Kidney epithelial cell (primary cell): Measurements from ENCODE around the gene PACS2. TPM values are rescaled to one million over a fixed set of nuclear protein-coding genes. Genes with fewer than 3 reads are reported as not detected.

ENCODE experiments used
- DNase-seq: peaks from one replicate; pipeline ENCODE4 v3.0.0-alpha.2; 2010; ENCODE audit warnings: low read depth
- H3K27me3 ChIP-seq: 2 replicates; pipeline ENCODE4 v1.6.0; 2011; ENCODE audit warnings: low read length; ENCODE audit not compliant: control insufficient read depth, insufficient read depth
- H3K36me3 ChIP-seq: 2 replicates; pipeline ENCODE4 v1.5.1; 2011; ENCODE audit warnings: low read length; ENCODE audit not compliant: control insufficient read depth, insufficient read depth
- H3K4me3 ChIP-seq: 2 replicates; pipeline ENCODE4 v1.5.1; 2011; ENCODE audit warnings: low read depth, mild to moderate bottlenecking, control low read depth, low read length
- total RNA-seq: library from RNA; depleted of rRNA; stranded (reverse); fragments of >200 nt; gene quantifications from 2 replicates; pipeline ENCODE4 v1.2.3, GENCODE V29; 2015
- TF ChIP-seq, protein P1 (sequence below): IDR thresholded peaks from 2 replicates; pipeline ENCODE4 v1.5.1; 2011; ENCODE audit warnings: mild to moderate bottlenecking, moderate library complexity, low read length, control low read depth, inconsistent platforms; ENCODE audit not compliant: insufficient read depth, poor library complexity, severe bottlenecking

Gene PACS2
- total RNA-seq, 1 donor from 2014 or later = 105 TPM

DNA sequence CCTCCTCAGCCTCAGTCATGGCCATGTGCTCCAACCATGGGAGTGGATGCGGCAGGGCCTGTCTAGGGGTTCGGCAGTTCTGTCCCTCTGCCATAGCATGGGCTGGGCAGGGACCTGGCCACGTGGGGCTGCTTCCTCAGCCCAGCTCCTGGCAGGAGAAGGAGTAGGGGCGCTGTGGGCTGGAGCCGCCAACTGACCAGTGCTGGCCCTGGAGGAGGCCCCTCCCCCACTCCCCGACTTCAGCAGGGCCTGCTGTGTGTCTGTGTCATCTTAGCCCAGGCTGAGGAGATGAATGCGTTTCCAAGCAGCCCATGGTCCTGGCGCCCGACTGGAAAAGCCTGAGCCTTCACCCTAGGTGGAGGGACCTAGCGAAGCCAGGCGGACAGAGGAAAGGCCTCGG lies 2.7 kb upstream of the PACS2 start:
- Histone ChIP-seq H3K4me3 (no peak overlapping the region), H3K36me3 (no peaks in the 10 kb centered on the region), H3K27me3 (no peaks in the 10 kb centered on the region)
- TF ChIP-seq, protein P1, sequence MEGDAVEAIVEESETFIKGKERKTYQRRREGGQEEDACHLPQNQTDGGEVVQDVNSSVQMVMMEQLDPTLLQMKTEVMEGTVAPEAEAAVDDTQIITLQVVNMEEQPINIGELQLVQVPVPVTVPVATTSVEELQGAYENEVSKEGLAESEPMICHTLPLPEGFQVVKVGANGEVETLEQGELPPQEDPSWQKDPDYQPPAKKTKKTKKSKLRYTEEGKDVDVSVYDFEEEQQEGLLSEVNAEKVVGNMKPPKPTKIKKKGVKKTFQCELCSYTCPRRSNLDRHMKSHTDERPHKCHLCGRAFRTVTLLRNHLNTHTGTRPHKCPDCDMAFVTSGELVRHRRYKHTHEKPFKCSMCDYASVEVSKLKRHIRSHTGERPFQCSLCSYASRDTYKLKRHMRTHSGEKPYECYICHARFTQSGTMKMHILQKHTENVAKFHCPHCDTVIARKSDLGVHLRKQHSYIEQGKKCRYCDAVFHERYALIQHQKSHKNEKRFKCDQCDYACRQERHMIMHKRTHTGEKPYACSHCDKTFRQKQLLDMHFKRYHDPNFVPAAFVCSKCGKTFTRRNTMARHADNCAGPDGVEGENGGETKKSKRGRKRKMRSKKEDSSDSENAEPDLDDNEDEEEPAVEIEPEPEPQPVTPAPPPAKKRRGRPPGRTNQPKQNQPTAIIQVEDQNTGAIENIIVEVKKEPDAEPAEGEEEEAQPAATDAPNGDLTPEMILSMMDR = no peak
- DNase-seq = no peak

DNA sequence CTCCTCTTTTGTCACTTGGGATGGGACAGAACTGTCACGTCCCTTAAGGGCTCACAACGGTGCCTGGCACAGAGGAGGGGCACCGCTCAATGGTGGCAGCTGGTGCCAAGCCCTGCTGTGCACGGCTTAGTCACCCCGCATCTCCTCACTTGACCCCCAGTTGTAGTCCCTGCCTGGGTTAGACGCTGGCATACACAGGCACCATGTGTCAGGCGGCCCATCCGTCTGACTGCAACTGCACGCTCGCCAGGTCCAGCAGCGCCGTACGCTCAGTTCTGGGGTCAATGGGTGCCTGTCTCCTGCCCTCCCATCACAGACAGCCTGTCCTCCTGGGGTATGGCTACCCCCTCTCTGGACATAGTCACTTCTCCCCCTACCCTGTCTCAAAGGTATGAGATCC lies 1.6 kb upstream of the PACS2 start:
- H3K4me3 ChIP-seq = no peak overlapping the region
- TF ChIP-seq, protein P1 = no peak
- DNase-seq = no peak
- H3K36me3 ChIP-seq = no peaks in the 10 kb centered on the region
- no peaks in the 10 kb centered on the region for H3K27me3 ChIP-seq

- Histone ChIP-seq H3K4me3 (peak overlapping the region; percentile 57), H3K36me3 (no peaks in the 10 kb centered on the region), H3K27me3 (no peaks in the 10 kb centered on the region)
- TF ChIP-seq, protein P1 = no peak
- DNase-seq = no peak
These were observed 914 bp upstream of the PACS2 start for GRCh38 chr14:105313381-105314286.

- Histone ChIP-seq H3K4me3 (peak overlapping the region; percentile 66), H3K27me3 (no peaks in the 10 kb centered on the region), H3K36me3 (no peaks in the 10 kb centered on the region)
- no peak for DNase-seq
- TF ChIP-seq, protein P1 = no peak
These were observed 718 bp downstream of the PACS2 start for GRCh38 chr14:105315211-105315721.

- TF ChIP-seq, protein P1 = no peak
- no peaks in the 10 kb centered on the region for H3K36me3 ChIP-seq
- DNase-seq = no peak
- no peaks in the 10 kb centered on the region for H3K27me3 ChIP-seq
- H3K4me3 ChIP-seq = peak overlapping the region; percentile 66
These were observed 1.5 kb downstream of the PACS2 start for GRCh38 chr14:105315941-105316576.

- DNase-seq = no peak
- no peak overlapping the region for H3K4me3 ChIP-seq
- TF ChIP-seq, protein P1 = no peak
- no peaks in the 10 kb centered on the region for H3K36me3 ChIP-seq
- H3K27me3 ChIP-seq = no peaks in the 10 kb centered on the region
These were observed 2.0 kb downstream of the PACS2 start for GRCh38 chr14:105316577-105316941.
